Upper lobe of right lung (tissue), 1 donor: Measurements from ENCODE around the gene PELO. TPM values are rescaled to one million over a fixed set of nuclear protein-coding genes. Genes with fewer than 3 reads are reported as not detected.

Source experiments
- ATAC-seq: fragments of 200-7000 bp; cut with Tn5 transposase; one replicate; pipeline ENCODE4 v1.9.1; 2020; ENCODE audit warnings: mild to moderate bottlenecking, moderate library complexity
- DNase-seq: peaks from one replicate; pipeline ENCODE4 v3.0.0-alpha.2; 2020
- H3K27ac ChIP-seq: fragments of 200-600 bp; one replicate; pipeline ENCODE4 v1.8.0; 2022
- H3K27me3 ChIP-seq: fragments of 200-600 bp; one replicate; pipeline ENCODE4 v1.8.0; 2022; ENCODE audit warnings: mild to moderate bottlenecking
- H3K36me3 ChIP-seq: fragments of 200-600 bp; one replicate; pipeline ENCODE4 v1.8.0; 2022
- H3K4me1 ChIP-seq: fragments of 200-600 bp; one replicate; pipeline ENCODE4 v1.8.0; 2022
- H3K4me3 ChIP-seq: fragments of 200-600 bp; one replicate; pipeline ENCODE4 v1.8.0; 2022; ENCODE audit warnings: mild to moderate bottlenecking
- H3K9me3 ChIP-seq: fragments of 200-600 bp; one replicate; pipeline ENCODE4 v1.8.0; 2022
- CTCF ChIP-seq: fragments of 200-600 bp; IDR thresholded peaks from one replicate; pipeline ENCODE4 v1.8.0; 2022; ENCODE audit warnings: antibody characterized with exemption
- intact Hi-C: fragments of 100-400 bp; cut with DNase I; formaldehyde crosslinking; loops from one replicate; pipeline ENCODE4 v1.11.0; 2022
- total RNA-seq: library from RNA; stranded (reverse); fragmentation: NEBNext Ultra II Directional; extraction: Animal tissue kit (Norgen Biotek cat#: 25700); gene quantifications from one replicate; pipeline ENCODE4 v1.2.1, GENCODE V29; 2021
- donor health status: DM: no; HTN: yes; CAD: no; lungs with severe emphysema.

The PELO gene
- total RNA-seq, 1 donor from 2014 or later = 41.3 TPM

GRCh38 chr5:52821901-52822300 lies 34.2 kb downstream of the PELO start:
- Histone ChIP-seq H3K4me3 (no peak overlapping the region), H3K4me1 (peaks cover 9% of the 10 kb centered on the region), H3K9me3 (no peaks in the 10 kb centered on the region), H3K27me3 (no peaks in the 10 kb centered on the region), H3K36me3 (no peaks in the 10 kb centered on the region), H3K27ac (no peak overlapping the region)
- DNase-seq (no peak), ATAC-seq (no peak)
- intact Hi-C loops = no loop called here
- TF ChIP-seq CTCF = no peak

GRCh38 chr5:52822437-52822836 lies 34.7 kb downstream of the PELO start:
- Histone ChIP-seq H3K27me3 (no peaks in the 10 kb centered on the region), H3K36me3 (no peaks in the 10 kb centered on the region), H3K4me1 (peaks cover 9% of the 10 kb centered on the region), H3K27ac (no peak overlapping the region), H3K9me3 (peaks cover under 1% of the 10 kb centered on the region), H3K4me3 (no peak overlapping the region)
- ATAC-seq = peak; percentile 58
- TF ChIP-seq CTCF = no peak
- peak; percentile 57 for DNase-seq
- intact Hi-C loops = no loop called here

GRCh38 chr5:52824827-52825226 lies 37.1 kb downstream of the PELO start:
- DNase-seq = no peak
- Histone ChIP-seq H3K27ac (no peak overlapping the region), H3K4me3 (no peak overlapping the region), H3K36me3 (no peaks in the 10 kb centered on the region), H3K27me3 (no peaks in the 10 kb centered on the region), H3K9me3 (peaks cover 3% of the 10 kb centered on the region), H3K4me1 (peaks cover 9% of the 10 kb centered on the region)
- no peak for ATAC-seq
- no peak for TF ChIP-seq CTCF
- intact Hi-C loops = no loop called here

- Histone ChIP-seq H3K27me3 (no peaks in the 10 kb centered on the region), H3K9me3 (peaks cover 3% of the 10 kb centered on the region), H3K4me3 (no peak overlapping the region), H3K36me3 (no peaks in the 10 kb centered on the region), H3K4me1 (peaks cover 9% of the 10 kb centered on the region), H3K27ac (no peak overlapping the region)
- ATAC-seq = no peak
- no peak for TF ChIP-seq CTCF
- DNase-seq = no peak
- intact Hi-C loops = no loop called here
Observed at GRCh38 chr5:52825826-52826225, 38.1 kb downstream of the PELO start.

- H3K36me3 ChIP-seq = no peaks in the 10 kb centered on the region
- DNase-seq (no peak), ATAC-seq (no peak)
- H3K4me1 ChIP-seq = peaks cover under 1% of the 10 kb centered on the region
- no peak overlapping the region for H3K27ac ChIP-seq
- H3K4me3 ChIP-seq = no peak overlapping the region
- peaks cover 3% of the 10 kb centered on the region for H3K9me3 ChIP-seq
- intact Hi-C loops = no loop called here
- no peaks in the 10 kb centered on the region for H3K27me3 ChIP-seq
- TF ChIP-seq CTCF = no peak
Observed at GRCh38 chr5:52827815-52828214, 40.1 kb downstream of the PELO start.

GRCh38 chr5:52829664-52830063 lies 41.9 kb downstream of the PELO start:
- H3K4me1 ChIP-seq = no peaks in the 10 kb centered on the region
- DNase-seq (no peak), ATAC-seq (no peak)
- no peak overlapping the region for H3K4me3 ChIP-seq
- peaks cover 3% of the 10 kb centered on the region for H3K9me3 ChIP-seq
- no peak for TF ChIP-seq CTCF
- no peaks in the 10 kb centered on the region for H3K27me3 ChIP-seq
- intact Hi-C loops = no loop called here
- no peaks in the 10 kb centered on the region for H3K36me3 ChIP-seq
- no peak overlapping the region for H3K27ac ChIP-seq
